ENCODE results near the gene PTPRQ. TPM values are rescaled to one million over a fixed set of nuclear protein-coding genes. Genes with fewer than 3 reads are reported as not detected.

The PTPRQ gene
- total RNA-seq, 6 experiments from 2014 or later, result 0.12 to 0.81 (median 0.22) TPM; not detected in 1

DNA sequence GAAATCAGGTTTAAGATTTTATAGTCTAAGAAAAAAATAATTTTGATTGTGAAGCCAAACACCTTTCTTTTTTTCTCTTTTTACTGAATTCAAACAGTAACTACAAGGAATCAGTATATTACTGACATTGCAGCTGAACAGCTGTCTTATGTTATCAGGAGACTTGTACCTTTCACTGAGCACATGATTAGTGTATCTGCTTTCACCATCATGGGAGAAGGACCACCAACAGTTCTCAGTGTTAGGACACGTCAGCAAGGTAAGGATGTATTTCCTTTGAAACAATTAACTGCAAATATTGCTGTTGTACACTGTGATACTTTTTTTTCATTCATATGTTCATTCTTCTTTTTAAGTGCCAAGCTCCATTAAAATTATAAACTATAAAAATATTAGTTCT, 50.8 kb downstream of the PTPRQ start:
- H3K9me3 ChIP-seq, result no peaks in the 10 kb centered on the region
- TF ChIP-seq POLR2A (IDR thresholded peaks at IDR 0.05), result no peak
- TF ChIP-seq, protein P1, sequence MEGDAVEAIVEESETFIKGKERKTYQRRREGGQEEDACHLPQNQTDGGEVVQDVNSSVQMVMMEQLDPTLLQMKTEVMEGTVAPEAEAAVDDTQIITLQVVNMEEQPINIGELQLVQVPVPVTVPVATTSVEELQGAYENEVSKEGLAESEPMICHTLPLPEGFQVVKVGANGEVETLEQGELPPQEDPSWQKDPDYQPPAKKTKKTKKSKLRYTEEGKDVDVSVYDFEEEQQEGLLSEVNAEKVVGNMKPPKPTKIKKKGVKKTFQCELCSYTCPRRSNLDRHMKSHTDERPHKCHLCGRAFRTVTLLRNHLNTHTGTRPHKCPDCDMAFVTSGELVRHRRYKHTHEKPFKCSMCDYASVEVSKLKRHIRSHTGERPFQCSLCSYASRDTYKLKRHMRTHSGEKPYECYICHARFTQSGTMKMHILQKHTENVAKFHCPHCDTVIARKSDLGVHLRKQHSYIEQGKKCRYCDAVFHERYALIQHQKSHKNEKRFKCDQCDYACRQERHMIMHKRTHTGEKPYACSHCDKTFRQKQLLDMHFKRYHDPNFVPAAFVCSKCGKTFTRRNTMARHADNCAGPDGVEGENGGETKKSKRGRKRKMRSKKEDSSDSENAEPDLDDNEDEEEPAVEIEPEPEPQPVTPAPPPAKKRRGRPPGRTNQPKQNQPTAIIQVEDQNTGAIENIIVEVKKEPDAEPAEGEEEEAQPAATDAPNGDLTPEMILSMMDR (IDR thresholded peaks at IDR 0.05), result no peak
- WGBS (ENCODE audit: insufficient coverage, low coverage, low lambda C conversion rate, missing lambda C conversion rate), result 71% methylated on average over 1 of the region's 1 CpG

DNA sequence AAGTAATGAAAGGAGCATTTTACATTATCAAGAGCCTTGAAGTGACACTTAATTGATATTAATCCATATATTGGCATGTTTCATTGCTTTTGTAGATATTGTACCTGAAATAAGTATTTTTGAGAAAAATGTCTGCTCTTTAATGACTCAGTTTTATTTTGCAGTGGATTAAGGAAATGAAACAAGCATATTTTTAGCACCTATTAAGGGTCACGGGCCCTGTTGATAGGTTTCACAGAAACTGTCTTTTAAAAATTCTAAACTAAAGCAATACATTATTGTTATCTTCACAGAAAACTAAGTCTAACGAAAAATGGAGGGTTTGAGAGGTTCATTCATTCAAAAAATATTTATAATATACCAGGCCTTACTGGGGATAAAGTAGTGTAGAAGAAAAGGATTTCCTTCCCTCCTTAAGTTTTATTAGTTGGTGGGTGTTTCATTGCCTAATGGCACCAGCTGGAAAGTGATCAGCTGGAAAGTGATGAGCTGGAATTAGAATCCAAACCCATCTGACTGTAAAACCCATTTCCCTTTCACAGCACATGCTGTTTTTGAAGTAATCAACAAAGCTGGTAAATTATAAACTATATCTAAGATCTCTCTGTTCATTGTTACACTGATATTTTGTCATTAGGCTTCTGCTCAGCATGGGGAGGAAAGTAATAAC, 54.2 kb downstream of the PTPRQ start:
- WGBS (ENCODE audit: insufficient coverage, low coverage, low lambda C conversion rate, missing lambda C conversion rate), result 29% methylated on average over 2 of the region's 2 CpGs
- DNase-seq (no peak), ATAC-seq (no peak)
- H3K27me3 ChIP-seq, result no peaks in the 10 kb centered on the region
- no peak overlapping the region for H3K27ac ChIP-seq
- H3K36me3 ChIP-seq, result no peaks in the 10 kb centered on the region
- no peak overlapping the region for H3K4me3 ChIP-seq
- H3K9me3 ChIP-seq, result no peaks in the 10 kb centered on the region
- no peaks in the 10 kb centered on the region for H3K4me1 ChIP-seq
- TF ChIP-seq, protein P1 (IDR thresholded peaks at IDR 0.05), result no peak
- no peak for TF ChIP-seq POLR2A (IDR thresholded peaks at IDR 0.05)
- intact Hi-C loops (cut with DNase I), result no loop called here

More for the DNA sequence above, 50.8 kb downstream of the PTPRQ start:
- Histone ChIP-seq H3K4me3 (no peak overlapping the region), H3K4me1 (no peaks in the 10 kb centered on the region), H3K27ac (no peak overlapping the region), H3K36me3 (no peaks in the 10 kb centered on the region), H3K27me3 (no peaks in the 10 kb centered on the region)
- intact Hi-C loops (cut with DNase I), result no loop called here
- no peak for DNase-seq
- ATAC-seq, result no peak

DNA sequence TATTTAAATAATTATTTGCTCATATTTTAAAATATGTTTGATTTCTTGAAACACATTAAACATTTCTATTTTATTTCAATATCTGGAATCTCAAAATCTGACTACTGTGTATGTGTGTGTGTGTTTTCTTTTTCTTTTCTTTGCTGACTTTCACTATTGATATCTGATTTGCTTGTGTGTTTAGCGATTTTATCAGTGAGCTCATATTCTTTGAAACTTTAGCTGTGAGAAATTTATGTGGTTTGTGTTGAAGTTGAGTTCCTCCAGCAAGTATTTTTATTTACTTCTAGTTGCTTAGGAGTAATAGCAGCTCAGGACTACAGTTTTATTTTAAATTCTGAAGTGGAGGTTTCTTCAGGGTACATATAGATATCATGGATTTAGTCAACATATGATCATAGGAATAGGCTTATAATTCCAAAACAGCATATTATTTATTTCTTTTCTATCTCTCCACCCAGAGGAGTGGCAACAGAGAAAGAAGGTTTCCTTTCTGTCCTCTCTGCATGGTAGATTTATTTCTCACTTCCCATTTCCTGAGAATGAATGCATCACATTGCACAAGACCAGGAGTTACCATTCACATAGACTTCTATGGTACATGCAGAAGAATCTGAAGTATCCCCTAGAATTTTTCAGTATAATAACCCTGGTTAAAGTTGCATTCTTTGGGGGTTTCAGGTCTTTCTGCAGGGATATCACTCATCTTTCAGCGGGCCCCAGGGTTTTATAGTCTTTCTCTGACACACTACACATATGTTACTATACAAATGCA, 60.5 kb downstream of the PTPRQ start:
- Histone ChIP-seq H3K4me1 (no peaks in the 10 kb centered on the region), H3K27me3 (no peaks in the 10 kb centered on the region), H3K9me3 (no peaks in the 10 kb centered on the region), H3K27ac (no peak overlapping the region), H3K36me3 (no peaks in the 10 kb centered on the region), H3K4me3 (no peak overlapping the region)
- no peak for TF ChIP-seq POLR2A (IDR thresholded peaks at IDR 0.05)
- TF ChIP-seq, protein P1 (IDR thresholded peaks at IDR 0.05), result no peak
- WGBS (ENCODE audit: insufficient coverage, low coverage, low lambda C conversion rate, missing lambda C conversion rate), result 64% methylated on average over 2 of the region's 2 CpGs
- DNase-seq (no peak), ATAC-seq (no peak)
- intact Hi-C loops (cut with DNase I), result no loop called here

DNA sequence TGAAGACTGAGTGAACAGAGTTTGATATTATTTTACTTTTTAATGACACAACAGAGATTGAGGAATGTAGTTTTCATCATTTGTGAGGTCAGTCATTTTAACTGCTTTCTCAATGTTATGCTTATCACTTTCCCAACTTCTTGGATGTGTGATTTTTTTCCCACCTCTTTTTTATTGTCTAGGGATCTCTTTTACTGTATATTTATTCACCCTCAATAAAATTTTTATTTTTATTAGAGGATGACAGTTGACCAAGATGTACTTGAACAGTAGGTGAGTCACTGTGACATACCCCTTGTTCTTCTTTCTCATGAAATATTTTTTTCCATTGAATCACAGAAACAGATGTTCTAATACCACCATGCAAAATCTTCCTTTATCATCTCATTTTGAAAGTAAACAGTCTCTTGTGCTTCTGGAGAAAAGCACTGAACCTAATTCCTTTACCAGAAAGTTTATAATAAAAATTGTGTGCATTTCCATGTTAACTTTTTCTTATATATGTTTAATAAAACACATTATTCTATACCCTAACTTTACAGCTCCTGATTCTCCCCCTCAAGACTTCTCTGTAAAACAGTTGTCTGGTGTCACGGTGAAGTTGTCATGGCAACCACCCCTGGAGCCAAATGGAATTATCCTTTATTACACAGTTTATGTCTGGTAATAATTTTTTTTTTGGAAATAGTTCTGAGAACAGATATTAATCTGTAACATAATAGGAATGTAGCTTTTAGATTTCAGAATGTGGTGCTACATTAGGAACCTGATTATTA, 65.9 kb downstream of the PTPRQ start:
- Histone ChIP-seq H3K36me3 (no peaks in the 10 kb centered on the region), H3K4me1 (no peaks in the 10 kb centered on the region), H3K4me3 (no peak overlapping the region), H3K27me3 (no peaks in the 10 kb centered on the region), H3K9me3 (no peaks in the 10 kb centered on the region), H3K27ac (no peak overlapping the region)
- 53% methylated on average over 1 of the region's 1 CpG for WGBS (ENCODE audit: insufficient coverage, low coverage, low lambda C conversion rate, missing lambda C conversion rate)
- DNase-seq (no peak), ATAC-seq (no peak)
- intact Hi-C loops (cut with DNase I), result no loop called here
- TF ChIP-seq, protein P1 (IDR thresholded peaks at IDR 0.05), result no peak
- TF ChIP-seq POLR2A (IDR thresholded peaks at IDR 0.05), result no peak

All from right lobe of liver (tissue), 6 donors.